GM12872 (cell line): ENCODE data around the gene NDUFS5.

Source experiments
- TF ChIP-seq, protein P1 (sequence below): IDR thresholded peaks from 3 replicates; pipeline ENCODE4 v1.5.1; 2011; ENCODE audit warnings: low read depth, mild to moderate bottlenecking, low read length, moderate library complexity; ENCODE audit not compliant: insufficient read depth

NDUFS5 gene

DNA sequence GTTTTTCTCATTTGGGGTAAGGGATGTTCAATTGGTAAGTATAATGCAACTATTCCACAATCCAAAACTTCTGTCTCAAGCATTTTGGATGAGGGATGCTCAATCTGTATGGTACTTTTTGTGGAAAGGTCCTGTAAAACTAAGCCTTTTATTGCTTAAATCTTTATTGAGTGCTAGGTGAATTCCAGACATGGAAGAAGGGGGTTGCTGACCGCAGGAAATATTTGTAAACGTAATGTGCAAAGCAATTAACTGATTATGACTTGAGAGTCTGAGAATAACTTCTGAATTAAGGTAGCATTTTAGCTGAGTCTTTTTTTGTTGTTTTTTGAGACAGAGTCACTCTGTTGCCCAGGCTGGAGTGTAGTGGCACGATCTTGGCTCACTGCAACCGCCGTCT, 32.0 kb upstream of the NDUFS5 start:
- TF ChIP-seq, protein P1, sequence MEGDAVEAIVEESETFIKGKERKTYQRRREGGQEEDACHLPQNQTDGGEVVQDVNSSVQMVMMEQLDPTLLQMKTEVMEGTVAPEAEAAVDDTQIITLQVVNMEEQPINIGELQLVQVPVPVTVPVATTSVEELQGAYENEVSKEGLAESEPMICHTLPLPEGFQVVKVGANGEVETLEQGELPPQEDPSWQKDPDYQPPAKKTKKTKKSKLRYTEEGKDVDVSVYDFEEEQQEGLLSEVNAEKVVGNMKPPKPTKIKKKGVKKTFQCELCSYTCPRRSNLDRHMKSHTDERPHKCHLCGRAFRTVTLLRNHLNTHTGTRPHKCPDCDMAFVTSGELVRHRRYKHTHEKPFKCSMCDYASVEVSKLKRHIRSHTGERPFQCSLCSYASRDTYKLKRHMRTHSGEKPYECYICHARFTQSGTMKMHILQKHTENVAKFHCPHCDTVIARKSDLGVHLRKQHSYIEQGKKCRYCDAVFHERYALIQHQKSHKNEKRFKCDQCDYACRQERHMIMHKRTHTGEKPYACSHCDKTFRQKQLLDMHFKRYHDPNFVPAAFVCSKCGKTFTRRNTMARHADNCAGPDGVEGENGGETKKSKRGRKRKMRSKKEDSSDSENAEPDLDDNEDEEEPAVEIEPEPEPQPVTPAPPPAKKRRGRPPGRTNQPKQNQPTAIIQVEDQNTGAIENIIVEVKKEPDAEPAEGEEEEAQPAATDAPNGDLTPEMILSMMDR = no peak

DNA sequence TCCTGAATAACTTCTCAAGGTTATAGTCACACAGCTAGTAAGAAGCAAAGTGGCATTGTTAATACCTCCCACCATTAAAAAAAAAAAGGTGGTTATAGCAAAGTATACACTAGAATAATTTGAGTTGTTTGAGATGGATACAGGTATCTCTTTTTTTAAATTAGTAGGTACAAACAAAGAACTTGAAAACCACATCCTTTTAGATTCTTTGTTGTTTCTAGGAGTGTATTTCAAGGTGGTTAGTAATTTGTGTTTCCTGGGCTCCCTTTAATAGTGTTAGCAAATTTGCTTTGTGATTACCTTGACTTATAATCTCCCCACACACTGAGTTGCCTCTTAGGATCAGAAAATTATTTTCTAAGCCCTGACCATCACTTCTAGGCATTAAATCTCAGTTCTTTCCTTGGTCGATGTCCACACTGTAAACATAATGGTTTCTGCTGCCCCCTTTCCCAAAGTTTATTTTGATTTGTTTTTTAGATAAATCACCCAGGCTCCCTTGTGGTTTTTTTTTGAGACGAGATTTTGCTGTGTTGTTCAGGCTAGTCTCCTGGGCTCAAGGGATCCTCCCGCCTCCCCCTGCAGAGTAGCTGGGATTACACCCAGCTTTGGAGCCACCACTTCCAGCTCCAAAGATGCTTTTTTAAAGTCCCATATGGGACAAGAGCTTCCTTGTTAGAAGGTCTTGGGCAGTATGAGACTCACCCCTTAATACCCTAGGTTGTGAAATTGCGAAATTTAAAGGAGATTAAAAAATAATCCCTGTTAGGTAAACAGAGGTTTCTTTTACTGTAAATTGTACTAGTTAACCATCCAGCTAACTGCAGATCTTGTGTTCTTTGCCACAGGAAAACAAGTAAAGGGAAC, 28.9 kb upstream of the NDUFS5 start:
- TF ChIP-seq, protein P1 = no peak

DNA sequence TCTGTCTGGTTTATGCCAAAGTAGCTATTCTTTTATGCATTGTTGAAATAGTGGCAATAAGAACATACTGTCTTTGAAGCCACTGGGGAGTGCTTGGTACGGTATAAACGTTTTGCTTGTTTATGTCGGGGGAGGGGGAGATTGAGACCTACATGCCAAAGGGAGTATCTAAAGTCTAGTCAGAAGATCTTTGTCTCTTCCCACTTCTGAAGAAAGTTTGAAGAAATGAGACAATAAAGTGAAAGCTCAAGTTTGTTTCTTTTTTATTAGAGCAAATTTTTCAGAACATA, 28.3 kb upstream of the NDUFS5 start:
- TF ChIP-seq, protein P1 = no peak

DNA sequence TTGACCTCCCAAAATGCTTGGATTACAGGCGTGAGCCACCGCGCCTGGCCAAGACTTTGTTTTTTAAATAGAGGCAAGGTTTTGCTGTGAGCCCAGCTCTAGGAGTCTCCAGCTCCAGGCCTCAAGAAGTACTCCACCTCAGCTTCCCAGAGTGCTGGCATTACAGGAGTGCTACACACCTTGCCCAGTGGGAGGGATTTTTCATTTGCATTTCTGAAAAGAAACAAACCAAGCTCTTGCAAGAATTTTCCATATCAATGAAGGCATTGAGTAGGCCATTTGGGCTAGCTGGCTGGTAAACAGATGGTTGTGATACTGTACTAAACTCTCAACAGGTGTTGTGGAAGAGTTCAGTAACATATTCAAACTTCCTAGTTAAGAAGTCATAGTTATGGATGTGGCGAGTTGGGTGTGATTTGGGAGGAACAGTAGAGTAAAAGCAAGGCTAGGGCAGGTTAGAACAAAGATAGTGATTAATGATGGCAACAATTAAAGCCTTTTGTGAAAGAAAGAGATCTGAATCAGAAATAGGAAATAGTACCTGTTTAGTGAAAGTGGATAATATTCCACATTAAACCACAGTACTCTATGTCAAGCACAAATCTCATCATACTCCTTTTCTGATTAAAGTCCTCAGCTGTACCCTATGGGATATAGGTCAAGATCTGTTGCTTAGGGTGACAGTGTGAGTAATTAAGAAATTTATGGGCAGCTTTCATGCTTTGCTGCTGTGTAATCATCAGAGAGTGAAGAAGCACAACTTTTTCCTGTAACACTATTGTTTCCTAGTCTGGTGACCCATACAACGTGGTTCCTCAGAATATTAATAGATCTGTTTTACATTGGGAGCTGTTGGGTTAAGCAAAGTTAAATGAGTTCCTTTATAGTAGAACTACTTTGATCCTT, 24.4 kb upstream of the NDUFS5 start:
- TF ChIP-seq, protein P1 = no peak

DNA sequence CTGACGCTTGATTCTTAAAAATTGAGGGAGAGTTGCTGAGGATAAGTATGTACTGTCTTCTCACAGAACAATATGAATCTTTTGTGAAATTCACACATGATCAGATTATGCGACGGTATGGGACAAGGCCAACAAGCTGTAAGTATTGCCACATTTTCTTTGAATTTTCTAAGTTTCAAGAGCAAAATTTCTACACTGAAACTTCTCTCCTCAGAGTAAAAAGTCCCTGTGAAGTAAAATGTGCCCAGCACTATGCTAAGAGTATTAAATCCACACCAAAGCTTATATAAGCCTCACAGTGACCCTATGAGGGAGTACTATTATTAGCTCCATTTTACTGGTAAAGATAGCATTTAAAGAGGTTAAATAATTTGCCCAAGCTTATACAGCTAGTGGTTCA, 22.9 kb upstream of the NDUFS5 start:
- TF ChIP-seq, protein P1 = no peak

DNA sequence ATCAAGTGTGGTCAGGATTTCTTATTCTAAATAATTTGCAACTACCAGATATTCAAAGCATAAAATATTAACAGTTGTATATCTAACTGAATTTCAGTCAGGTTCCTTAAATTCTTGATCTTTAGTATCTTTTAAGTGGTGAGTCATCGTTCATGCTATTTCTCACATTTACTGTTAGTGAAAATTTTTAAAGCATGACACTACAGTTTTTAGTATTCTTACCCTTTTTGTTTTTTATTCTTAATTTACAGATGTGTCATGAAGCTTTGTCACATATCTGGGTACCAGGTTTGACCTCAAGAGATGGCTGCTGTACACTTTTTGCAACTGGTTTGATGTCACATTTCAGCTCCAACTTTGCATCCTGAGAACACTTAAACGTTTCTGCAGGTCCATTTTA, 22.4 kb upstream of the NDUFS5 start:
- TF ChIP-seq, protein P1 = no peak

DNA sequence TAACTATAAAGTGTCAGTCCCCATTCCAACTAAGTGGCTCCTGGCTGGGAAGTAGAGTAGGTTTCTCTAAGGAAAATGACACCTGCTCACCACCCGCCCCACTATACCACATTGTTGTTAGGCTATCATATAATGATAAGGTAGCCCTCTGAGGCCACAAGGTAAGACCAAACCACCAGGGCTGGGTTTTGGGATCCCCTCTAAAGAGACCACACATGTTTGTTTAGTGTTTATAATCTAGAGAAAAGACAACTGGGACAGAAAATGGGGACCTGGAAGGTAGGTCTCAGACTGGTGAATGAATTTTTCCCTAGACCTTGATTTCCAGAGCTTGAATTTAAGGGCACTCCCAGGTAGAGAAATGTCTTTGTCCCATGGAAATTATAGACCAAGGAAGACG, 19.9 kb upstream of the NDUFS5 start:
- TF ChIP-seq, protein P1 = no peak
